Inflammatory macrophage (primary cell): ENCODE data around the gene CHPF.
A peak's percentile ranks its signal among the peaks of the same experiment; 100 is the strongest.

ENCODE experiments used
- DNase-seq, 2 donors: peaks; one replicate each; pipeline ENCODE4 v3.0.0-alpha.2; 2020 to 2022

Gene CHPF

DNA sequence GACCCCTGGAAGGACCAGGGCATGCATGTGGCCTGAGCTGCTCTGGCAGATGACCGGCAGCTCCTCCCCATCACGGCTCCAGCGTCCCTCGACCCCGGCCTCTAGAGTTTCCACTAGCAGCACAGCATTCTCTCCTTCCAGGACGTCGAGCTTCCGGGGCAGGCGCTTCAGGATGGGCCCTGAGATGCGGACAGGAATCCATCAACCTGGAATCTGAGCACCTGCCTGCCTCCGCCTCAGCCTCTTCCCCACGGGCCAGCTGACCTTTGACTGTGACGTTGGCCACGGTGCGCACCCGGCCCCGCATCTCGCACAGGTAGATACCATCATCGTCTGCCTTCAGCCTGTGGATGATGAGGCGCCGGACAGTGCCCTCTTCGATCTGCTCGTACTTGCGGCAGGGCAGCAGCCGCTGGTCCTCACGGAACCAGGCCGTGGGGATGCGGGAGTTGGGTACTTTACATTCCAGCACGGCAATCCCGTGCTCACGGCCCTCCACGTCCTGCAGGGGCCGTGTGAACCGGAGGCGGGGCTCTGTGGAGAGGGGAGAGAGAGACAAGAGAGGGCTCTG, 24.3 kb upstream of the CHPF start:
- no peak for DNase-seq

- DNase-seq, result no peak
Observed at GRCh38 chr2:219567131-219567530, 23.5 kb upstream of the CHPF start.

DNA sequence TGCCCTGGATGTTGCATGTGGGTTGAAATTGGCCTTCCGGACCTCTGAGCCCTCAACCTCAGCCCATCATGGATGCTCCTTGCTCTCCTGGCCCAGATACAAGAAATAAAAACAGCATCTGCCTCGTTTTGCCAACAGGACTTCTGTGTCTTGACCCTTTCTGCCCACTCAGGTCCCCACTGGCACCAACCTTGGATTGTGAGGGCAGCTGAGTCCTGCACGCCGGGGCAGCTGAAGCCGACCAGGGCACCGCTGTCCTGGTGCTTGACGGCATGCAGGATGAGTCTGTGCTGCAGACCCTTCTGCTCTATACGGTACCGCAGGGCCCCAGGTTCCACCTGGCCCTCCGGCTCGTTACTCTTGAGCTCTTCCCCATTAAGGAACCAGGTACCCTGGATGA, 23.0 kb upstream of the CHPF start:
- no peak for DNase-seq

GRCh38 chr2:219565130-219566080, 21.8 kb upstream of the CHPF start:
- DNase-seq, result no peak

GRCh38 chr2:219563271-219563928, 19.8 kb upstream of the CHPF start:
- DNase-seq, result no peak

DNA sequence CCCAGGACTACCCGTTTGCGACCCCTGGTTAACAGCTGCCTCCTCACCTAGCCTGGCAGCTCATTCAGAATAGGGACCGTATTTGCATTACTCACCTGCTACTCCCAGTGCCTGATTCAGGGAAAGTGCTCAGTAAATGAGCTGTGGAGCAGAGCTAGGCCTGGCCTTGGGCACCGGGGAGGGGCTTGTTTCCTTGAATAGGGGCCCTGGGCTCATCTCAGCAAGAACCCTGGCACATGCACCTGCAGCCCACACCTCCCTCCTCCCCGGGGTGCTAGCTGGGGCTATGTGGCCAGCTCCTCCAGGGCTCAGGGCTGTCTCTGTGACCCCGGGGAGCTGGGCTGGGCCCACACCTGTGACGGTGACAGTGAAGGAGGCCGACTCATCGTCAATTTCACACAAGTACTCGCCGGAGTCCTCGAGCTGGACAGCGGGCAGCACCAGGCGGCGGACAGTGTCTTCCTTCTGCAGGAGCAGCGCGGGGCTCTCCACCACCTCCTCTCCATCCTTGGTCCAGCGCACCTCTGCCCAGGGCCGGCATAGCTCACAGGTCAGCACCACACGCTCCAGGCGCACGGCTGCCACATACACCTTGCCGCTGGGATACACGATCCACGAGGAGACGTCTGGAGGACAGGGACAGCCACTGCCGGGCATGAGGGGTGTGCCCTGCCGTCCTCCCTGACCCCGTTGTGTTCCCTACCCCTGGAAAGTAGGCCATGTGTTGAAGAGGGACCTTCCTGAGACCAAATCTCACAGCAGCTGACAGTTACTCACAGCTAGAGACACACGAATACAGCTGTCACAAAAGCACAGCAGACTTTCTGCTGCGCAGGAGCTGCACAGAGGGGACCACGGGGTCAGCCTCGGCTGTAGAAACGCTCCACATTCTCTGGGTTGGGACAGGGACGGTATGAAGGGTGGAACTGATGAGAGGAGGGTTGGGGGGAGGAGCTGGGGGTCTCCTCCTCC, 18.7 kb upstream of the CHPF start:
- DNase-seq, result no peak

DNA sequence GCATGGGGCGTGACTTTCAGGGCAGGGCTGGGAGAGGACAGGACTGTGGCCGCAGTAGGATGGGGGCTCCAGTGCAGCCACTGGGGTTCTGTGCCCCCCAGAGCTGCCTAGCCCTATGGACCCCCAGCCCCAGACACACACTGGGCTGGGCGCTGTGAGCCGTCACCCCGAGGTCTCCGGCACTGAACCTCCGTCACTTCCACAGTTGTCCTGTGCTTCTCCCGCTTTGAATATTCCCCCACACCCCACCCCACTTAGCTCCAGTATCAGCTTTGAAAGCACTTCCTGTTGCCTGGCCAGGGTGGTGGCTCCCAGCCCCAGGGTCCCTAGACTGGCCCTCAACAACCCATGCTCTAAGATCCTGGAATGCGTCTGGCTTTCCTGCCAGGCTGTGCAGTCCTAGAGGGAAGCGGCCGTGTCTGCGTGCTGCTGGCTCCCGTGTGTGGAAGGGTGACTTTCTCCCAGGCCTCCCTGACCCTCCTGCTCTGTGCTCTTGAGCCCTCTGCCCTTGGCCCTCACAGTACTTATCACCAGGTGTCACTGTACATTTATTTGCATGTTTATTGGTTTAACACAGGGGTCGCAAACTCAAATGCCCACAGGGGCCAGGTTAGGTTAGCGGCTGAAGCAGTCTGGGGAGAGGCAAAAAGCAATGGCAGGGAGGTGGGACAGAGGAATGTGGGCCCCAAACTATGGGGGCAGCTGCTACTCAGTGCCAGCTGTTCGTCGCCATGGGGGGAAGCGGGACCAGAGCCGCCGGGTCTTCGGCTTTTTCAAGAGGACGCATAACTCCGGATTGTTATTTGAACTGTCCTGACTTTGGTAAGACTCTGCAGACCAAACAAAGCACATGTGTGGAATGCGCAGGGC, 17.8 kb upstream of the CHPF start:
- no peak for DNase-seq

DNA sequence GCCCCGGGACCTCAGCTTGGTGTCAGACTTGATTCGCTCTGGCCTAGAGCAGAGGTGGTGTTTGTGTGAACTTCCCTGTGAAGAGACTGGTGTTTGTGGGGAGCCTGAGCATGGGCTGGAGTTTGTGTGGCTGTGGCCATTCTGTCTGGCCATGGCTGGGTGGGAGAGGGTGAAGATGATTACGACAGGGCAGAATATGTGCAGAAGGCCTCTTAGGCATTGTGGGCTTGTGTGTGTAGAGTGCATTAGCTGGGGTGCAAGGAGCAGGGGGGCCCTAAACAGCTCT, 17.2 kb upstream of the CHPF start:
- no peak for DNase-seq

DNA sequence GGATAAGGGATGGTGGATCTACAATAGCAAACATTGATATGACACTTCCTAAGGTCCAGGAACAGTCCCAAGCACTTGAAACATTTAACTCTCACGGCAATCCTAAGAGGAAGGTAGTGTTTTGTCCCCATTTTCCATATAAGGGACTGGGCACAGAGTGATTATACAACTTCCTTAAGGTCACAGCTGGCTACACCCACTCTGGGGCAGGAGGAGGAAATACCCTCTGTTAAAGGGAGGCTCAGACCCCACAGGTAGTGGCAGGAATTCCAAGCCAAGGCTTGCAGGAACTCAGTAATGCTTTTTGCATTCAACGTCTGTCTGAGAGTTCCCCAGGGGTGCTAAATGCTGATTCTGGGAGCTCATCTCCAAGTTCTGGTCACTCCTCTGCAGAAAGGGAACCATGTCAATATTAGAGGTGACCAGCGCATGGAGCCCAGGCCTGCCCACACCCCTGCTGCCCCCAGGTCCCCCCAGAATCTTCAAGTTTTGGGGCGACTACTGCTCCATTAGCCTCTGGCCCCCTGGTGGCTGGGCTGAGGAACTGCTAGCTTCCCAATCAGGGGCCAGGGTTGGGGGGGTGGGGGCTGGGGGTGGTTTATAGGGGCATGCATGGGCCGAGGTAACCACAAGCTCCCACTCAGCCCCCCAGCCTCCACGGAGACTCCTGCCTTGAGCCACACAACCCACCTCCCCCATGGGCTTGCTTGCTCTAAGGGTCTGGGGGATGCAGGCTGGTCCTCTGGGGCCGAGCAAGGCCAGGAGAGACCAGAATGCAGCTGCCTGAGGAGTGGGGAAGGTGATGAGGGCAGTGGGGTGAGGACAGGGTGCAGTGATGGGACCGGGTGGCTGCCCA, 16.7 kb upstream of the CHPF start:
- peak in 1 of 2 donors; percentile 24 for DNase-seq

- DNase-seq, result no peak
Observed at GRCh38 chr2:219559156-219559915, 15.7 kb upstream of the CHPF start.

DNA sequence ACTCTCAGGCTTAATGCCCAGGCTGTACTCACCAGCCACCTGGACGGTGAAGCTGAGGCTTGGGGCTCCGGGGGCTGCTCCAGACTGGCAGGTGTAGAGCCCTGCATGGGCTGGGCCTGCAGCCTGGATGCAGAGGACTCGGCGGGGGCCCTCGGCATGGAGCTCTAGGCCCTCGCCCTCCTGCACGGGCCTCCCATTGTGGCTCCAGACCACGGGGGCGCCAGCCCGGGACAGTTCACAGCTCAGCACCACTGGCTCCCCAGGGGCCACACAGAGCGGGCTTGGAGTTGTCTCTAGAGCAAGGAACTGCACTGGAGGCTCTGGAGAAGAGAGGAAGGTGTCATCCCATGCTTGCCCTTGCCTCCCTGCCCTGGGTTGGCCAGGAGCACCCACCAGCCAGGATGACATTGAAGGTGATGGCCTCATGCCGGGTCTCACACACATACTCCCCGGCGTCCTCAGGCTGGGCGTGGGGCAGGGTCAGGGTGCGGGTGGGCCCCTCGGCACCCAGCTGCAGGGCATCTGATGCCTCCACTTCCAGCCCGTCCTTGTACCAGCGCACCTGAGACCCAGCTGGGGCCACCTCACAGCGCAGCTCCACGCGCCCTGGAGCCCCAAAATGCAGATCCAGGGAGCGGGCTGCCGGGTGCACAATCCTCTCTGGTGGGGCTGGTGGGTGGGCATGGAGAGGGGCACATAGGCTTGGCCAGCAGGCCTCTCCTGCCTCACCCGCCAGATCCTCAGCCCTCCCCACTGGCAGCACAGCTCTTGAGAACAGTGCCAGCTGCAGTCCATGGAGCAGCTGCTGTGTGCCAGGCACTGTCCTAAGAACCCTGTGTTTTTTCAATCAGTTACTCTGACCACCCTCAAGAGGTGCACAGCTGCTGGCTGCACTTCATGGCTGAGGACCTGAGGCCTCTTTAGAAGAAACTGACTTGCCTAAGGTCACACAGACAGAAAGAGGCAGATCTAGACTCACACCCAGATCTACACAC, 14.5 kb upstream of the CHPF start:
- no peak for DNase-seq

DNA sequence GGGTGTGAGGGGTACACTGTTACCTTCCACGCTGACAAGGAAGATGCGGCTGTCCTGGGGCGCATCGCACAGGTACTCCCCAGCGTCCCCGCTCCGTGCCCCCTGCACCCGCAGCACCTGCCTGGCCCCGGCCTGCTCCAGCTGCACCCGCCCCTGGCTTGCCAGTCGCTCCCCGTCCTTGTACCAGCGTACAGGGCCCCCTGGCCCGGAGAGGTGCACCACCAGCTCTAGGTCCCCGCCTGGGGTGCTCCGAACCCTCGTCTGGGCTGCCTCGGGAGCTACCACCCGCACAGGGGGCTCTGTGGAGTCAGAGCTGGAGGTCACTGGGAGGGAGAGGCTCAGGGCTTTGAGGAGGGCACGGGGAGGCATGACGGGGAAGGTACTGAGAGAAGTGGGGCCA, 13.7 kb upstream of the CHPF start:
- no peak for DNase-seq

GRCh38 chr2:219556413-219556812, 12.8 kb upstream of the CHPF start:
- DNase-seq, result no peak

- DNase-seq, result no peak
Observed at GRCh38 chr2:219555956-219556355, 12.3 kb upstream of the CHPF start.

DNA sequence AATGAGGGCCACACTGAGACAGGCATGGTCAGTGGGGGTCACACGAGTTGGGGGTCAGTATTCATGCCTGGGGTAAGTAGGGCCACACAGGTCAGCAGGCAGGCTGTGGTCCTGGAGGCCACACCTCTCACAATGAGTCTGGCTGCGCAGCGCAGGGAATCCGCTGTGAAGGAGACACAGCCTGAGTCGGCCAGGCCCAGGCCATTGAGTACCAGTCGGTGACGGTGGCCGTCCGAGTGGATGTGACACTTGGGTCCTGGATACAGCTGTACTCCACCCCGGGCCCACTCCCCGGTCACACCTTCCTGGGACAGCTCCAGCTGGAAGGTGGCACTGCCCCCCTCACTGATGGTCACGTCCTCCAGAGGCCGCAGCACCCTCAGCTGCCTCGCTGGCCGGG, 10.7 kb upstream of the CHPF start:
- no peak for DNase-seq

DNA sequence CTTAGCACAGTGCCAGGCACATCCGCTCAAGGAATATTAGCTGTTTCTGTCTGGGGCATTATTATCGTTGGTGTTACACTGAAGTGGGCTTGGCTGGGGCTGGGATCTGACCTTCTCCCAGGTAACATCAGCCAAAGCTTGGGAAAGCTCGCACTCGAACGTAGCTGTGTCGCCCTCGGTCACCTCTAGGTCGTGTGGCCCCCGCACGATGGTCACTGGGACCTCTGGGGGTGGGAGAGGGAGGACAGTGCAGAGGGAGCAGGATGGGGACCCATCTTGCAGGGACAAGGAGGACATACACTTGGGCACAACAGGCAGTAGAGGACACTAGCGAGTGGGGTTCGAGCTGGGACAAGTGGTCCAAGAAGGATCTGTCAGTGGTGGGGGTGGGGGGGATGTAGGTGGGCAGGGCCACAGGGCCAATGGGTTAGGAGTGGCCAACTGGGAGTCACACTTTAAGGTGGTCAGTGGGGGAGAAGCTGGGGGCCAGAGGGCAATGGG, 9.9 kb upstream of the CHPF start:
- no peak for DNase-seq

DNA sequence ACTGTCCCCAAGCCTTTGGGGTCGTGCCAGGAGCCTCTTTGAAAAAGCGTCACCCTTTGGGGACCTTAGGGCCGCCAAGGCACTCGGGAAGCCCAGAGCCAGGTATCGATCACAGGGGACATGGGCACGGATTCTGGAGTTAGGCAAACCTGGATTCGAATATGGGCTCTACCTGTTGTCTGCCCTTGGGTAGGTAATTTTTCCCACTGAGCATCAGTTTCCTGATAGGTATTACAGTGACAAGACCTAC, 9.5 kb upstream of the CHPF start:
- DNase-seq, result no peak

GRCh38 chr2:219552382-219553167, 9.0 kb upstream of the CHPF start:
- DNase-seq, result peak; percentile 57 to 72
